HL-60 (cell line): Measurements from ENCODE around the gene FGR.

Experiments used
- GABPA ChIP-seq: IDR thresholded peaks from 2 replicates; pipeline ENCODE4 v1.6.1; 2012; ENCODE audit warnings: low read depth
- POLR2AphosphoS5 ChIP-seq: IDR thresholded peaks from 2 replicates; pipeline ENCODE4 v1.6.1; 2012; ENCODE audit warnings: low read depth
- TF ChIP-seq, protein P1 (sequence below): IDR thresholded peaks from one replicate; pipeline ENCODE4 v1.5.1; 2011; ENCODE audit warnings: low read length, control low read depth, inconsistent platforms; ENCODE audit not compliant: insufficient read depth
- TF ChIP-seq, protein P2 (sequence below): IDR thresholded peaks from 2 replicates; pipeline ENCODE4 v1.6.1; 2012; ENCODE audit warnings: low read depth; ENCODE audit not compliant: insufficient replicate concordance

DNA sequence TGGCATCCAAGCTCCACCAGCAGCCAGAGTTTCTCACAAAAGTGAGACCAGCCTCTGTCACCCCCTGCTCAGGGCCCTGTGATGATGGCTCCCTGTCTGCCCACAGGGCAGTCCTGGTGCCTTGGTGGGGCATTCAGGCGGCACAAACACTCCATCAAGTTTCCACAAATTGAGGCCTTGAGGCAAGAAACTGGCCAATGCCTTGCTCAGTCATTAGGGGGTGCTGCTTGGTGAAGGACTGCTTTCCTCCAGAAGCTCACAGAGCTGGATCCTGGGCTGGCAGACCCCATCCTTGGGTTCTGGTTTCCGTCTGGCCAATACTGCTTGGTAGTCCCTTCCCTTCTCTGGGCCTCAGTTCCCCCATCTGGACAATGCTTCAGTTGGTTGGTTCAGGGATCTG, 18.5 kb downstream of the FGR start:
- TF ChIP-seq, protein P1, sequence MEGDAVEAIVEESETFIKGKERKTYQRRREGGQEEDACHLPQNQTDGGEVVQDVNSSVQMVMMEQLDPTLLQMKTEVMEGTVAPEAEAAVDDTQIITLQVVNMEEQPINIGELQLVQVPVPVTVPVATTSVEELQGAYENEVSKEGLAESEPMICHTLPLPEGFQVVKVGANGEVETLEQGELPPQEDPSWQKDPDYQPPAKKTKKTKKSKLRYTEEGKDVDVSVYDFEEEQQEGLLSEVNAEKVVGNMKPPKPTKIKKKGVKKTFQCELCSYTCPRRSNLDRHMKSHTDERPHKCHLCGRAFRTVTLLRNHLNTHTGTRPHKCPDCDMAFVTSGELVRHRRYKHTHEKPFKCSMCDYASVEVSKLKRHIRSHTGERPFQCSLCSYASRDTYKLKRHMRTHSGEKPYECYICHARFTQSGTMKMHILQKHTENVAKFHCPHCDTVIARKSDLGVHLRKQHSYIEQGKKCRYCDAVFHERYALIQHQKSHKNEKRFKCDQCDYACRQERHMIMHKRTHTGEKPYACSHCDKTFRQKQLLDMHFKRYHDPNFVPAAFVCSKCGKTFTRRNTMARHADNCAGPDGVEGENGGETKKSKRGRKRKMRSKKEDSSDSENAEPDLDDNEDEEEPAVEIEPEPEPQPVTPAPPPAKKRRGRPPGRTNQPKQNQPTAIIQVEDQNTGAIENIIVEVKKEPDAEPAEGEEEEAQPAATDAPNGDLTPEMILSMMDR: no peak
- TF ChIP-seq POLR2AphosphoS5 (no peak), GABPA (no peak)
- TF ChIP-seq, protein P2, sequence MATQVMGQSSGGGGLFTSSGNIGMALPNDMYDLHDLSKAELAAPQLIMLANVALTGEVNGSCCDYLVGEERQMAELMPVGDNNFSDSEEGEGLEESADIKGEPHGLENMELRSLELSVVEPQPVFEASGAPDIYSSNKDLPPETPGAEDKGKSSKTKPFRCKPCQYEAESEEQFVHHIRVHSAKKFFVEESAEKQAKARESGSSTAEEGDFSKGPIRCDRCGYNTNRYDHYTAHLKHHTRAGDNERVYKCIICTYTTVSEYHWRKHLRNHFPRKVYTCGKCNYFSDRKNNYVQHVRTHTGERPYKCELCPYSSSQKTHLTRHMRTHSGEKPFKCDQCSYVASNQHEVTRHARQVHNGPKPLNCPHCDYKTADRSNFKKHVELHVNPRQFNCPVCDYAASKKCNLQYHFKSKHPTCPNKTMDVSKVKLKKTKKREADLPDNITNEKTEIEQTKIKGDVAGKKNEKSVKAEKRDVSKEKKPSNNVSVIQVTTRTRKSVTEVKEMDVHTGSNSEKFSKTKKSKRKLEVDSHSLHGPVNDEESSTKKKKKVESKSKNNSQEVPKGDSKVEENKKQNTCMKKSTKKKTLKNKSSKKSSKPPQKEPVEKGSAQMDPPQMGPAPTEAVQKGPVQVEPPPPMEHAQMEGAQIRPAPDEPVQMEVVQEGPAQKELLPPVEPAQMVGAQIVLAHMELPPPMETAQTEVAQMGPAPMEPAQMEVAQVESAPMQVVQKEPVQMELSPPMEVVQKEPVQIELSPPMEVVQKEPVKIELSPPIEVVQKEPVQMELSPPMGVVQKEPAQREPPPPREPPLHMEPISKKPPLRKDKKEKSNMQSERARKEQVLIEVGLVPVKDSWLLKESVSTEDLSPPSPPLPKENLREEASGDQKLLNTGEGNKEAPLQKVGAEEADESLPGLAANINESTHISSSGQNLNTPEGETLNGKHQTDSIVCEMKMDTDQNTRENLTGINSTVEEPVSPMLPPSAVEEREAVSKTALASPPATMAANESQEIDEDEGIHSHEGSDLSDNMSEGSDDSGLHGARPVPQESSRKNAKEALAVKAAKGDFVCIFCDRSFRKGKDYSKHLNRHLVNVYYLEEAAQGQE: no peak
